Pancreas (tissue), 10 donors: ENCODE results near the gene TTC23L. TPM values are rescaled to one million over a fixed set of nuclear protein-coding genes. Genes with fewer than 3 reads are reported as not detected.

Experiments
- ATAC-seq, 4 donors: fragments of 200-7000 bp; cut with Tn5 transposase; one replicate each; pipeline versions ENCODE4 v1.8.0 to v1.9.1; 2020; ENCODE audit warnings: mild to moderate bottlenecking in 4 of 4, moderate library complexity in 4 of 4
- DNase-seq, 6 donors: peaks; one replicate each; pipeline ENCODE4 v3.0.0-alpha.2; 2020
- FAIRE-seq: peaks from 2 replicates; lab custom pipeline; 2012; peaks lifted over from hg19 to GRCh38; lab: Jason Lieb, UNC
- H3K27ac ChIP-seq, 4 donors: fragments of 200-600 bp; sonication (generic); 1 replicate in 3 of 4; 2 replicates in 1 of 4; pipeline versions ENCODE4 v1.5.0 to v1.8.0; 2020
- H3K27me3 ChIP-seq, 4 donors: fragments of 200-600 bp; one replicate each; pipeline ENCODE4 v1.8.0; 2021
- H3K36me3 ChIP-seq, 3 donors: fragments of 200-600 bp; sonication (generic) in 1 of 3; one replicate each; pipeline versions ENCODE4 v1.5.0 to v1.8.0; 2020 to 2021
- H3K4me1 ChIP-seq, 3 donors: fragments of 200-600 bp; one replicate each; pipeline ENCODE4 v1.8.0; 2021
- H3K4me3 ChIP-seq, 4 donors: fragments of 200-600 bp; sonication (generic) in 2 of 4; one replicate each; pipeline versions ENCODE4 v1.5.0 to v1.8.0; 2020 to 2021
- H3K9me3 ChIP-seq, 4 donors: fragments of 200-600 bp; one replicate each; pipeline ENCODE4 v1.8.0; 2021
- WGBS, 2 donors: extraction: QIAGEN DNeasy Blood & Tissue Kit; methylation state at CpG; one replicate each; pipeline ENCODE4 v1.1.7; 2013; 5-methylcytosine and 5-hydroxymethylcytosine counted together
- intact Hi-C, 3 donors: fragments of 100-400 bp; cut with DNase I; formaldehyde crosslinking; loops; one replicate each; pipeline versions ENCODE4 v1.11.1 to v1.14.2; 2022
- polyA plus RNA-seq, 2 donors: library from polyadenylated mRNA; stranded (reverse); fragments of 200-250 nt; gene quantifications; one replicate each; pipeline ENCODE4 v1.2.3, GENCODE V29; 2013
- total RNA-seq, 6 donors: library from RNA; stranded (reverse); fragmentation: NEBNext Ultra II Directional in 4 of 6; extraction: Animal tissue kit (Norgen Biotek cat#: 25700) in 4 of 6; gene quantifications; one replicate each; pipeline versions ENCODE4 v1.2.1 to v1.2.4, GENCODE V29; 2021 to 2023
- TF ChIP-seq, protein P1 (sequence below), 4 donors: fragments of 200-600 bp; sonication (generic) in 3 of 4; IDR thresholded peaks; one replicate each; pipeline versions ENCODE4 v1.5.0 to v1.8.0; 2021; ENCODE audit warnings: antibody characterized with exemption in 4 of 4
- donor health status: healthy with polysubstance abuse.
- donor health status: DM: no; HTN: no; CAD: no; lungs with moderate emphysema.
- donor health status: DM: no; HTN: no; CAD: no.
- donor health status: control.
- donor health status: control.
- donor health status: Bipolar disorder and iron deficiency.
- donor health status: DM: yes; HTN: yes; CAD: no.
- donor health status: DM: no; HTN: no; CAD: no.
- donor health status: DM: no; HTN: no; CAD: no.
- donor health status: DM: yes; HTN: yes; CAD: no.

TTC23L gene
- total and polyA plus RNA-seq, 8 donors, result 0.04 to 0.66 (median 0.19) TPM

DNA sequence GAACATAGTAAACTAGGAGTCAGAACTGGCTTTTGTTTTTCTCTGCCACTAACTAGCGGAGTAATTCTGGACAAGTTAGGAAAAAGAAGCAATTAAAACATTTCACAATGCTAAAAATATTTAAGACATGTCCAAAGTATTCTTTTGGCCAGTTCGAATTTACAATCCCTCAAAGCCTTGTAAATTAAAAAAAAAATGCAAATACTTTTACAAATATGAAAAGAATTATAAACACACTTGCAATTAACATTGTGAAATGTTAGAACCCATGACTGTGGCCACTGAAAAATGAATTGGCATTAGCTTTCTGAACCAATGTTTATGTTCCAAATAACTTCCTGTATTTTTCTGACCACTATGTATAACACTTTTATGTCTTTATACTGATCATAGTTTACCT is 74.1 kb downstream of the TTC23L start:
- H3K4me3 ChIP-seq, result no peak overlapping the region
- TF ChIP-seq, protein P1, sequence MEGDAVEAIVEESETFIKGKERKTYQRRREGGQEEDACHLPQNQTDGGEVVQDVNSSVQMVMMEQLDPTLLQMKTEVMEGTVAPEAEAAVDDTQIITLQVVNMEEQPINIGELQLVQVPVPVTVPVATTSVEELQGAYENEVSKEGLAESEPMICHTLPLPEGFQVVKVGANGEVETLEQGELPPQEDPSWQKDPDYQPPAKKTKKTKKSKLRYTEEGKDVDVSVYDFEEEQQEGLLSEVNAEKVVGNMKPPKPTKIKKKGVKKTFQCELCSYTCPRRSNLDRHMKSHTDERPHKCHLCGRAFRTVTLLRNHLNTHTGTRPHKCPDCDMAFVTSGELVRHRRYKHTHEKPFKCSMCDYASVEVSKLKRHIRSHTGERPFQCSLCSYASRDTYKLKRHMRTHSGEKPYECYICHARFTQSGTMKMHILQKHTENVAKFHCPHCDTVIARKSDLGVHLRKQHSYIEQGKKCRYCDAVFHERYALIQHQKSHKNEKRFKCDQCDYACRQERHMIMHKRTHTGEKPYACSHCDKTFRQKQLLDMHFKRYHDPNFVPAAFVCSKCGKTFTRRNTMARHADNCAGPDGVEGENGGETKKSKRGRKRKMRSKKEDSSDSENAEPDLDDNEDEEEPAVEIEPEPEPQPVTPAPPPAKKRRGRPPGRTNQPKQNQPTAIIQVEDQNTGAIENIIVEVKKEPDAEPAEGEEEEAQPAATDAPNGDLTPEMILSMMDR (IDR thresholded peaks at IDR 0.05), result no peak
- DNase-seq, result no peak
- 79 to 90% methylated on average over 2 of the region's 2 CpGs for WGBS, 2 donors
- intact Hi-C loops, result no loop called here
- H3K27me3 ChIP-seq, result no peaks in the 10 kb centered on the region
- peaks cover 0 to 25% (median 0%) of the 10 kb centered on the region in 3 donors for H3K36me3 ChIP-seq
- peaks cover 11 to 22% (median 21%) of the 10 kb centered on the region in 3 donors for H3K4me1 ChIP-seq
- no peak for ATAC-seq
- H3K9me3 ChIP-seq, result no peaks in the 10 kb centered on the region
- no peak for FAIRE-seq
- no peak overlapping the region for H3K27ac ChIP-seq

DNA sequence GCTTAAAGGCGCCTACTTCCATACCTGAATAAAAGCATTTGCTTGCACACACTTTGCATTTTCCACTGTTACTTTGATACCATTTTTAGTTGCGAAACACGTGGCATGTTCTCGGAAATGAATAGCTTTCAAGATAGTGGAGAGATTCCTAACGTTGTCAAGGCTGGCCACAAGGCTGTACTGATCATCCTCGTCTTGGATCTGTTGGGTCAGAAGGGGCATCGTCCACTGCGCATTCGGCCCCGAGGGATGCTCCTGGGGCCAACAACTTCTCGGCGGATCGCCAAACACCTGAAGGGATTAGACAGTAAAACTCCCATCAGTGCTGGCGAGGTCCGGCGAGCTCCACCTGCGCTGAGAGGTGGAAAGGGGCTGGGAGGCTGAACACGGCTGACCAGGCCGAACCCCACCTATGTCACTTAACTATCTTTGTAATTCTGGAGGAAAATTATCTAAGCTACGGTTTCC is 75.7 kb downstream of the TTC23L start:
- peaks cover 11 to 22% (median 21%) of the 10 kb centered on the region in 3 donors for H3K4me1 ChIP-seq
- H3K9me3 ChIP-seq, result no peaks in the 10 kb centered on the region
- peaks cover 0 to 19% (median 0%) of the 10 kb centered on the region in 3 donors for H3K36me3 ChIP-seq
- TF ChIP-seq, protein P1 (IDR thresholded peaks at IDR 0.05), result no peak
- FAIRE-seq (no peak), ATAC-seq (peak; percentile 6 to 17 (median 11)), DNase-seq (peak in 5 of 6 donors; percentile 26 to 71 (median 52))
- H3K27me3 ChIP-seq, result no peaks in the 10 kb centered on the region
- peak overlapping the region; percentile 87 to 94 (median 92) for H3K4me3 ChIP-seq
- 2% methylated on average over 20 of the region's 20 CpGs for WGBS, 2 donors
- intact Hi-C loops, result no loop called here
- peak overlapping the region; percentile 65 to 85 (median 72) for H3K27ac ChIP-seq

DNA sequence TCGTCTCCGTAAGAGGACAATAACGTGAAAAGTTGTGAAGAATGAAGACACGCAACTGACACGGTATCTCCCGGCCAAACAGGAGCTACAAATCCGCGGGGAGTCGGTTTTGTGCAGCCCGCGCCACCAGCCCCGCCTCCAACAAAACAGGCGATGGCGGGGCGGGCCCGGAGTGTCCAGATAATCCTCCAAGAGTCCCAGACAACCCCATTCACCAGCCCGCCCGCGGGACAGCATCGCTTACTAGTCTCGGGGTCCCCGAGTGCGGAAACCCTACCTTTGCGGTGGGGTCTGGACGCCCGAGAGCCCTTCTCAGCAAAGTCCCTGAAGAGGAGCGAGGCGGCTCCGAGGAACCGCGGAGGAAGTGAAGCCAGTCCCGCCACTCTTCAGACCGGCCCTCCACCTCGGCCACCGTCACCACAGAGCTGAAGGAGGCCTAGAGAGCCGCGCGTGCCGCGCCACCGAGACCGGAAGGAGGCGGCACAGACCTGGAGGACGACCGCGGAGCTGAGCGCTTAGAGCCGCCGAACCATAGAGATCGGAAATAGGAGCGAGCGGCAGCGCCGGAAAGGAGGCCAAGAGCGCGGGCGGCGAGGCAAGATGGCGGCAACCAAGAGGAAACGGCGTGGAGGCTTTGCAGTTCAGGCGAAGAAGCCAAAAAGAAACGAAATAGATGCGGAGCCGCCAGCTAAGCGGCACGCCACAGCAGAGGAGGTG is 76.3 kb downstream of the TTC23L start, which contains the start of the genes BRIX1 and RAD1:
Gene BRIX1 (plus strand): TSS at position 573 of the 717 bp plus-strand sequence. CDS start 28 bp downstream, at position 601.
Gene RAD1 (minus strand): TSS at position 366 of the 717 bp plus-strand sequence. CDS start 612 bp downstream, outside the sequence.
- FAIRE-seq (peak; percentile 61), ATAC-seq (peak; percentile 99 to 100 (median 100)), DNase-seq (peak; percentile 92 to 98 (median 96))
- Histone ChIP-seq H3K27ac (peak within 1 kb of the TSS; percentile 70 to 85 (median 73)), H3K27me3 (no peaks in the 10 kb centered on the region), H3K4me3 (peak within 1 kb of the TSS; percentile 87 to 94 (median 92)), H3K36me3 (peaks cover 0 to 21% (median 0%) of the 10 kb centered on the region in 3 donors), H3K4me1 (peaks cover 11 to 22% (median 21%) of the 10 kb centered on the region in 3 donors), H3K9me3 (no peaks in the 10 kb centered on the region)
- TF ChIP-seq, protein P1 (IDR thresholded peaks at IDR 0.05), result no peak
- 0% methylated on average over 67 of the region's 67 CpGs for WGBS, 2 donors
- intact Hi-C loops, result no loop called here

DNA sequence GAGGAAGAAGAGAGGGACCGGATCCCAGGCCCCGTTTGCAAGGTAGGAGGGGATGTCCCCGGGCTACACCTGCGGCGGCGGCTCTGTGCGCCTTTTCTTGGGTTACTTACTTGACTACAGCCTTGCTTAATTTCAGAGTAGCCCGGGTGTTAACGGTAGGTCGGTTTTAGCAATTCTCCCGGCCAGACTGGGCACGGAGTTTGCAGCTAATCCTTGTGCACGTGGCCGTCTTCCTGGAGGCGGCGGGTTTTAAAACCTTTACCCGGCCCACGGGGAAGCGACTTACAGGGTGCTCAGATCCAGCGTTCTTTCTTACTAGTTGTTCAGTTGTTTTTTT is 76.9 kb downstream of the TTC23L start:
- peaks cover 11 to 22% (median 21%) of the 10 kb centered on the region in 3 donors for H3K4me1 ChIP-seq
- H3K9me3 ChIP-seq, result no peaks in the 10 kb centered on the region
- 0 to 1% methylated on average over 20 of the region's 20 CpGs for WGBS, 2 donors
- peak overlapping the region; percentile 70 to 85 (median 73) for H3K27ac ChIP-seq
- TF ChIP-seq, protein P1 (IDR thresholded peaks at IDR 0.05), result no peak
- peak overlapping the region; percentile 87 to 94 (median 92) for H3K4me3 ChIP-seq
- no peak for FAIRE-seq
- peaks cover 0 to 21% (median 0%) of the 10 kb centered on the region in 3 donors for H3K36me3 ChIP-seq
- ATAC-seq, result peak; percentile 3 to 24 (median 20)
- no peaks in the 10 kb centered on the region for H3K27me3 ChIP-seq
- intact Hi-C loops, result no loop called here
- DNase-seq, result no peak
